ENCODE results near the gene NHEJ1.

The NHEJ1 gene

GRCh38 chr2:219071131-219071816, 89.3 kb downstream of the NHEJ1 start:
- no peak for TF ChIP-seq CTCF (IDR thresholded peaks at IDR 0.05; ENCODE audit: low read length, missing control alignments)
- no peak for DNase-seq (ENCODE audit: low read depth)
- H3K4me3 ChIP-seq (replicated peaks; ENCODE audit: low read depth, low read length): no peak overlapping the region

GRCh38 chr2:219065484-219065883, 95.1 kb downstream of the NHEJ1 start:
- TF ChIP-seq CTCF (IDR thresholded peaks at IDR 0.05; ENCODE audit: low read length, missing control alignments): no peak
- H3K4me3 ChIP-seq (replicated peaks; ENCODE audit: low read depth, low read length): no peak overlapping the region
- DNase-seq (ENCODE audit: low read depth): no peak

- DNase-seq (ENCODE audit: low read depth): no peak
- no peak for TF ChIP-seq CTCF (IDR thresholded peaks at IDR 0.05; ENCODE audit: low read length, missing control alignments)
- no peak overlapping the region for H3K4me3 ChIP-seq (replicated peaks; ENCODE audit: low read depth, low read length)
Measured at GRCh38 chr2:219062081-219062480, 98.5 kb downstream of the NHEJ1 start.

- DNase-seq (ENCODE audit: low read depth): no peak
- H3K4me3 ChIP-seq (replicated peaks; ENCODE audit: low read depth, low read length): no peak within 1 kb of the TSS
- no peak for TF ChIP-seq CTCF (IDR thresholded peaks at IDR 0.05; ENCODE audit: low read length, missing control alignments)
Measured at GRCh38 chr2:219060821-219061791, 99.5 kb downstream of the NHEJ1 start, which contains the start of gene IHH. Gene IHH (minus strand): TSS chr2:219060921. CDS start chr2:219060467, 454 bp downstream.

GRCh38 chr2:219059725-219060682, 100.6 kb downstream of the NHEJ1 start:
- no peak for DNase-seq (ENCODE audit: low read depth)
- no peak overlapping the region for H3K4me3 ChIP-seq (replicated peaks; ENCODE audit: low read depth, low read length)
- no peak for TF ChIP-seq CTCF (IDR thresholded peaks at IDR 0.05; ENCODE audit: low read length, missing control alignments)

GRCh38 chr2:219059375-219059724, 101.3 kb downstream of the NHEJ1 start:
- TF ChIP-seq CTCF (IDR thresholded peaks at IDR 0.05; ENCODE audit: low read length, missing control alignments): no peak
- DNase-seq (ENCODE audit: low read depth): no peak
- no peak overlapping the region for H3K4me3 ChIP-seq (replicated peaks; ENCODE audit: low read depth, low read length)

Measured in fibroblast of pulmonary artery (primary cell).